Heart left ventricle (tissue), 13 donors: ENCODE measurements around the gene CD4.

ENCODE experiments used
- POLR2A ChIP-seq, 2 donors: fragments of 450-650 bp; IDR thresholded peaks; one replicate each; pipeline ENCODE4 v1.6.1; 2017; ENCODE audit warnings: antibody characterized with exemption in 2 of 2, mild to moderate bottlenecking in 2 of 2, moderate library complexity in 2 of 2
- TF ChIP-seq, protein P1 (sequence below), 12 donors: fragments of 200-600 bp; sonication (generic) in 4 of 12; IDR thresholded peaks; one replicate each; pipeline versions ENCODE4 v1.5.0 to v1.8.0; 2018 to 2022; ENCODE audit warnings: antibody characterized with exemption in 12 of 12, mild to moderate bottlenecking in 5 of 12
- donor health status: ischemic (EF 13 %, LVEDD 7.1; RV severe dilation, severe dysfunction).
- donor health status: DM: no; HTN: yes; CAD: no.
- donor health status: DM: no; HTN: no; CAD: no.
- donor health status: ischemic (EF 25% LVEDD 6.9; RV normal size, moderate dysfunction).
- donor health status: ischemic (EF 25% LVEDD 5.7; RV mildly dilated, moderate dysfunction).
- donor health status: ischemic (EF 35%, LVEDD 5.7; RV mildly dilated, moderate dysfunction).
- donor health status: nonischemic (EF 11% LVEDD 7.7; RV severe dilation, severe dysfunction).
- donor health status: DM: yes; HTN: yes; CAD: no.
- donor health status: PGD.
- donor health status: ischemic (EF 29% LVEDD 5.4; RV normal size, mild dysfunction).
- donor health status: nonischemic (EF 23%, LVEDD 6.1; RV moderate dilation, normal function).

GRCh38 chr12:6839482-6840201 is 50.3 kb downstream of the CD4 start:
- TF ChIP-seq, protein P1, sequence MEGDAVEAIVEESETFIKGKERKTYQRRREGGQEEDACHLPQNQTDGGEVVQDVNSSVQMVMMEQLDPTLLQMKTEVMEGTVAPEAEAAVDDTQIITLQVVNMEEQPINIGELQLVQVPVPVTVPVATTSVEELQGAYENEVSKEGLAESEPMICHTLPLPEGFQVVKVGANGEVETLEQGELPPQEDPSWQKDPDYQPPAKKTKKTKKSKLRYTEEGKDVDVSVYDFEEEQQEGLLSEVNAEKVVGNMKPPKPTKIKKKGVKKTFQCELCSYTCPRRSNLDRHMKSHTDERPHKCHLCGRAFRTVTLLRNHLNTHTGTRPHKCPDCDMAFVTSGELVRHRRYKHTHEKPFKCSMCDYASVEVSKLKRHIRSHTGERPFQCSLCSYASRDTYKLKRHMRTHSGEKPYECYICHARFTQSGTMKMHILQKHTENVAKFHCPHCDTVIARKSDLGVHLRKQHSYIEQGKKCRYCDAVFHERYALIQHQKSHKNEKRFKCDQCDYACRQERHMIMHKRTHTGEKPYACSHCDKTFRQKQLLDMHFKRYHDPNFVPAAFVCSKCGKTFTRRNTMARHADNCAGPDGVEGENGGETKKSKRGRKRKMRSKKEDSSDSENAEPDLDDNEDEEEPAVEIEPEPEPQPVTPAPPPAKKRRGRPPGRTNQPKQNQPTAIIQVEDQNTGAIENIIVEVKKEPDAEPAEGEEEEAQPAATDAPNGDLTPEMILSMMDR (IDR thresholded peaks at IDR 0.05) = no peak
- TF ChIP-seq POLR2A (IDR thresholded peaks at IDR 0.05) = no peak
